Memory B cell (primary cell): ENCODE results near the gene POMGNT2.

Source experiments
- ATAC-seq: fragments of 150-1000 bp; cut with Tn5 transposase; 2 replicates; pipeline ENCODE4 v1.10.0; 2021; ENCODE audit warnings: low read depth, mild to moderate bottlenecking, moderate library complexity
- DNase-seq, 2 donors: peaks; one replicate each; pipeline ENCODE4 v3.0.0; 2022; ENCODE audit warnings: low spot score in 2 of 2
- H3K27ac Mint-ChIP-seq: one replicate; pipeline ENCODE4 v1.8.0; 2022; ENCODE audit warnings: mild to moderate bottlenecking, moderate library complexity, mixed read lengths
- H3K27me3 Mint-ChIP-seq: one replicate; pipeline ENCODE4 v1.8.0; 2022; ENCODE audit warnings: mixed read lengths
- H3K36me3 Mint-ChIP-seq: one replicate; pipeline ENCODE4 v1.8.0; 2022; ENCODE audit warnings: mild to moderate bottlenecking, mixed read lengths
- H3K4me1 Mint-ChIP-seq: one replicate; pipeline ENCODE4 v1.8.0; 2022; ENCODE audit warnings: mixed read lengths
- H3K4me3 Mint-ChIP-seq: one replicate; pipeline ENCODE4 v1.8.0; 2022; ENCODE audit warnings: mild to moderate bottlenecking, moderate library complexity, mixed read lengths
- H3K9me3 Mint-ChIP-seq: one replicate; pipeline ENCODE4 v1.8.0; 2022; ENCODE audit warnings: mixed read lengths

POMGNT2 gene

DNA sequence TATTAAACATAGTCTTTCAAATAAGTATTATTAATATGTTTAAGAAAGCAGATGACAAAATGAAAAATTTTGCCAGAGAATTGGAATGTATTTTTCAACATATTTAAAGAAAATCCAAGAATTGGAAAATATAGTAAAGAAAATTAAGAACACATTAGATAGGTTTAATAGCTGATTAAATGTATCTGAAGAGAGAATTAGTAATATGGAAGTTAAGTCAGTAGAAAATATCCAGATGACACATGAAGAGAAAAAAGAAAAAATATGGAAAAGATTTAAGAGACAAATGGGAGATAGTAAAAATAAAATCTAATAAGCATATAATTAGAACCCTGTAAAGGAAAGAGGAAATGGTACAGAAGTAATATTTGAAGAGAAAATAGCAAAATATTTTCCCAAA, 18.0 kb upstream of the POMGNT2 start:
- Mint-ChIP-seq H3K27me3 (peaks cover 10% of the 10 kb centered on the region), H3K36me3 (peaks cover 2% of the 10 kb centered on the region), H3K4me1 (no peaks in the 10 kb centered on the region), H3K27ac (no peak overlapping the region), H3K4me3 (no peak overlapping the region), H3K9me3 (peaks cover 10% of the 10 kb centered on the region)
- no peak for DNase-seq
- ATAC-seq, result no peak

DNA sequence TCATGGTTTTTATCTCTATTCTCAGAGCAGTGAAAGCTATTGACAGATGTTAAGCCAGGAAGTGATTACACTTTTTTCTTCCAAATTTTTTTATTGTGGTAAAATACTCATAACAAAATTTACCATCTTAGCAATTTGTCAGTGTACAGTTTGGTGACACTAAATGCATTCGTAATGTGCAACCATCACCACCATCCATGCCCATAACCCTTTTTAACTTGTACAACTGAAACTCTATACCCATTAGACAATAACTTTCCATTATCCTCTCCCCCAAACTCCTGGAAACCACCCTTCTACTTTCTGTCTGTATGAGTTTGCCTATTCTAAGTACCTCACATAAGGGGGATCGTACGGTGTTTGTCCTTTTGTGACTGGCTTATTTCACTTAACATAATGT, 15.1 kb upstream of the POMGNT2 start:
- H3K36me3 Mint-ChIP-seq, result peaks cover 2% of the 10 kb centered on the region
- DNase-seq, result no peak
- no peak overlapping the region for H3K4me3 Mint-ChIP-seq
- peaks cover 6% of the 10 kb centered on the region for H3K27me3 Mint-ChIP-seq
- H3K4me1 Mint-ChIP-seq, result no peaks in the 10 kb centered on the region
- H3K9me3 Mint-ChIP-seq, result peaks cover 10% of the 10 kb centered on the region
- H3K27ac Mint-ChIP-seq, result no peak overlapping the region
- ATAC-seq, result no peak

DNA sequence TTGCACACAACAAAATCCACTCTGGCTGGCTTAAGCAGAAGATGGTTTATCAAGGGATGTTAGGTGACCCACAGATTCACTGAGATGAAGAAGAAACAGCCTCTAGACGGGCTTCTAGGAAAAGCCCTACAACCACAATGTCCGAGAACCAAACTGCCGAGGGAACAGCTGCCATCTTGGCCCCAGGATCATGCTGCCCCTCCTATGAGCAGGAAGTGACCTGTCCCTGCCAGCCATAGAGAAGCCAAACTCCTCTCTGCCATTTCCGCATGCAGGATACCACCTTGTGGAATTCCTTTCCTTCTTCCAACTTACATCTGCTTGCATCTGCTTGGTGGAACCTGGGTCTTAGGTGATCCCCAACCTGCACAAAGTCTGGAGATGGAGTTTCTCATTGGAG, 11.4 kb upstream of the POMGNT2 start:
- H3K9me3 Mint-ChIP-seq, result no peaks in the 10 kb centered on the region
- ATAC-seq (no peak), DNase-seq (no peak)
- no peak overlapping the region for H3K27ac Mint-ChIP-seq
- H3K4me3 Mint-ChIP-seq, result no peak overlapping the region
- H3K36me3 Mint-ChIP-seq, result no peaks in the 10 kb centered on the region
- H3K27me3 Mint-ChIP-seq, result peaks cover 6% of the 10 kb centered on the region
- H3K4me1 Mint-ChIP-seq, result no peaks in the 10 kb centered on the region

DNA sequence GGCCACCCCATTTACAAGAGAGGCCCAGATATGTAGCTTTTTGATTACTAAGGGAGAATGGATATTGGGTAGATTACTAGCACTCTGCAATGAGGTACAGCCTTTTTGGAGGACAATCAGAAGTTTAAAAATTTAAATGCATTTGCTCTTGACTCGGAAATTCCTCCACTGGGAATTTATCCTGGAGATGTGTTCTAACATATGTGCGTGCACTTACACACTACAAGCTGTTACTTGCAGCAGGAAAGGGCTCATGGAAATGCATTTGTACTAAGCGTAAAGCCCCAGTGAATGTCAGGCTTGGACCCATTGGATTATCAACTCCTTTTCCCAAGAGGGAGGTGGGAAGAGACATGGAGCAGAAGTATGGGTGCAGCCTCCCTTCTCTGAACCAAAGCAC, 7.8 kb upstream of the POMGNT2 start:
- H3K27me3 Mint-ChIP-seq, result peaks cover 2% of the 10 kb centered on the region
- no peak for DNase-seq
- ATAC-seq, result no peak
- no peaks in the 10 kb centered on the region for H3K4me1 Mint-ChIP-seq
- no peaks in the 10 kb centered on the region for H3K36me3 Mint-ChIP-seq
- H3K4me3 Mint-ChIP-seq, result no peak overlapping the region
- no peak overlapping the region for H3K27ac Mint-ChIP-seq
- no peaks in the 10 kb centered on the region for H3K9me3 Mint-ChIP-seq

DNA sequence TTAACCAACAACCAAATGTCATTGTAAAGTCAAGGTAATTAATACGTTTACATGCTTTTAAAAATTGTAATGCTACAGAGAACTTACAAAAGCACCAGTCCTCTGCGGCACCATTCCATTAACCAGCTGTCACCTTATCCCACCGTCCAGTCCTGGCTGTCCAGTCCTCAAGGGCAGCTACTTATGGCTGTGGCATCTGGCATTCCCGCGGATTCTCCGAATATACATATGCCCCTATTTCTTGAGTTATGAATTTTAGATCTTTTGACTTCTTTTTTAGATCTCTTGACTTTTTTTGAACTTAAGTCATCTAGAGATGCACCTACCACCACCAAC, 382 bp upstream of the POMGNT2 start:
- Mint-ChIP-seq H3K27ac (no peak overlapping the region), H3K36me3 (no peaks in the 10 kb centered on the region), H3K9me3 (no peaks in the 10 kb centered on the region), H3K4me1 (peaks cover 11% of the 10 kb centered on the region), H3K4me3 (peak overlapping the region; percentile 76), H3K27me3 (peaks cover 1% of the 10 kb centered on the region)
- DNase-seq, result no peak
- no peak for ATAC-seq

DNA sequence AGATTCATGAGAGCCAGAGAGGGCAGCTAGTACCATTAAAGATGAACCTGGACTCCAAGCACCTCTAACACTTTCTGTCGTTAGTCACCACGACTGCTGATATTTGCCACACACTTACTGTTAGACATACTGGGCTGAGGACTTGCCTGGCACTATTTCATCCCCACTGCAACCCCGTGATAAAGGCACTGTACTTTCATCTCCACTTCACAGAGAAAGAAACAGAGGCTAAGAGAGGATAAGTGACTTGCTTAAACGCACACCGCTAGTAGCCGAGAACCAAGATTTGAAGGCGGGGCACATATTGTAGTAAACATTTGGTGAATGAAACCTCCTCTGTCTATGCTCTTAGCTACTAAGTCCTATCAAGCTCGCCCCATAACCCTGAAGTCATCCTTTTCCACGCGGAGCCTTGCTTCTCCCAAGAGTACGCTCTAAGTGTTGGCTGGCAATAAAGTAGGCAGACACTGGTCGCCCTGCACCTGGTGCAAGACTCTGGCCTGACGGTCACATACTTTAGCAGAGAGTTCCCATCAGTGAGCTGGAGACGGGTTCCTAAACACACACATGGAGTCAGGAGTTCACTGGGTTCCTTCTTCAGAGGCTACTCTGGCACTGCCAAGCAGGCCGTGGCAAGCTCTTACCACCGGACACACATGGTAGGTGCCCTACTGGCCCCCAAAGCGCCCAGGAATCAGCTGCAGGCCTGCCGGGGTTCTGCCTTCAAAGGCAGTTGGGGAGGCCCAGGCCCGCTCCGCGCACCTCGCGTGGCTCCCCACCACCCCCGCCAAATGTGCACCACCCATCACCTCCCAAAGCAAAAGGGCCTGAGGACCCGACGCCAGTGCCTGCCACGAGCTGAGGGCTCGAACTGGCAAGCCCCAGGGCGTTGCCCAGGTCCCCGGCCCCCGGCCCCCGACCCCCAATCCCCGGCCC, 951 bp downstream of the POMGNT2 start:
- H3K4me1 Mint-ChIP-seq, result peaks cover 11% of the 10 kb centered on the region
- H3K27ac Mint-ChIP-seq, result no peak overlapping the region
- no peaks in the 10 kb centered on the region for H3K36me3 Mint-ChIP-seq
- peak overlapping the region; percentile 51 for H3K4me3 Mint-ChIP-seq
- ATAC-seq (no peak), DNase-seq (peak in 1 of 2 donors; percentile 13)
- H3K27me3 Mint-ChIP-seq, result peaks cover 1% of the 10 kb centered on the region
- no peaks in the 10 kb centered on the region for H3K9me3 Mint-ChIP-seq

DNA sequence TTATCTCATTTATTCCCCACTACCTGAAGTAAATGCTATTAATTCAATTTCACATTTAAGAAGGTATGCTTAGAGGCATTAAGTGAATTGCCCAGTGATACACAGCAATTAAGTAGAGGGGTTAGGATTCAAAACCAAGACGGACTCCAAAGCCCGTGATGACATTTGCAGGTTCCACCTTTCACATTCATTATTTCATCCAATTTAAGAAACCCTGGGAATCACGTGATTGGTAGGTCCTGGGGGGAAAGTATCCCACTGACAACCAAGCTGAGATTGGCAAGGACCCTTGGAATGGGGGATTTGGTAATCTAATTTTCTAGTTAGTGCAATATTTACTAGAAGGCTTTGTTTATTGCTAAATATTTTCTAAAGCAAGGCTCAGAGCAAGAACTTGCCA, 1.8 kb downstream of the POMGNT2 start:
- no peak for DNase-seq
- H3K4me3 Mint-ChIP-seq, result no peak overlapping the region
- H3K4me1 Mint-ChIP-seq, result peaks cover 11% of the 10 kb centered on the region
- H3K27me3 Mint-ChIP-seq, result peaks cover 1% of the 10 kb centered on the region
- no peak for ATAC-seq
- no peaks in the 10 kb centered on the region for H3K36me3 Mint-ChIP-seq
- H3K9me3 Mint-ChIP-seq, result no peaks in the 10 kb centered on the region
- H3K27ac Mint-ChIP-seq, result no peak overlapping the region

DNA sequence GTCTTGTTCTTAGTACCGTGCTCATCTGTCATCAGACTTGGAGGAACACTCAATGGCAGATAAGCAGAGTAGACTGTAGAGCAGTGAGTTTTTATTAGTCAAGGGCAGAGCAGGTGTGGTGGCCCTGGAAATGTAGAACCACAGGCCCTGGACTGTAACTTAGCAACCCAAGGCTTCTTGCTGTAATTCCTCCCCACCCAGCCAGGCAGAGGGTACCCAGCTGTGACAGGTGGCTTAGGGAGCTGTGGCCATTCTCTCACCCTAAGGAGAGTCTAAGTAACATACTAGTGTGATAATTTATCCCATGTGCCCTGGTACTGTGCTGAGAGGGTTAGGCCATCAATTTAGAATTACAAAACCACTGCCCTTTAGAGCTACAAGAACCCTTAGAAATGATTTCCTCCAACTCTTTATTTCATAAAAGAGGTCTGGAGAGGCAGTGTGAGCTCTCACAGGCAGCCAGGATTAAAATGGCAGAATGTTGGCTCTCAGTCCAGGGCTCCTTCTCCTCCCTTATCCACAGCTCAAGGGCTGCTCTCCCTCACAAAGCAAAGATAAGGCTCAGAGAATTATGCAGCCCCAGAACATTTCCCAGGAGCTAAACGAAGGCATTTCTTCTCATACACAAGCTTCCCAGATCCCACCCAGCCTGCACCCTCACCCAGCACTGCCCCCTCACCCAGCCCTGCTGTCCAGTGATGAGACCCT, 3.0 kb downstream of the POMGNT2 start:
- DNase-seq, result no peak
- no peaks in the 10 kb centered on the region for H3K9me3 Mint-ChIP-seq
- no peak overlapping the region for H3K4me3 Mint-ChIP-seq
- H3K27ac Mint-ChIP-seq, result no peak overlapping the region
- no peak for ATAC-seq
- no peaks in the 10 kb centered on the region for H3K36me3 Mint-ChIP-seq
- peaks cover 11% of the 10 kb centered on the region for H3K4me1 Mint-ChIP-seq
- peaks cover under 1% of the 10 kb centered on the region for H3K27me3 Mint-ChIP-seq

DNA sequence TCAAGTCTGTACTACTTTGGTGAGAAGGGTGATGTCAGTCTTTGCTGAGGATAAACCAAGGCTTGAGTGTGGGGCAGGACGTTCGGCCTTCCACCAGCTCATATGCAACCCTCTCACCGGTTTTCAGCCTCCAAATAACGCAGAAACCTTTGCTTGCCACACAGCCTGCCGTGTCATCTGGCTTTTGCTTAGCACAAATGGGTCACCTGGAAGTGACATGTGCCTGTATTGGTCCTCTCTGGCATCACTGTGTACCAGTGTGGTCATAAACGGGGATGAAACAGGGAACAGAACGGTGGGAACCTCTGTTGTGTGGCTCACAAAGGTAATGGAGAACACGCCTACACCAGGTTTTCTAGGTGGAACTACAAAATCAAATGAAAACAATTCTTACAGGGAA, 7.1 kb downstream of the POMGNT2 start:
- DNase-seq (no peak), ATAC-seq (no peak)
- Mint-ChIP-seq H3K9me3 (no peaks in the 10 kb centered on the region), H3K36me3 (peaks cover 6% of the 10 kb centered on the region), H3K4me1 (no peaks in the 10 kb centered on the region), H3K27ac (no peak overlapping the region), H3K27me3 (no peaks in the 10 kb centered on the region), H3K4me3 (no peak overlapping the region)

DNA sequence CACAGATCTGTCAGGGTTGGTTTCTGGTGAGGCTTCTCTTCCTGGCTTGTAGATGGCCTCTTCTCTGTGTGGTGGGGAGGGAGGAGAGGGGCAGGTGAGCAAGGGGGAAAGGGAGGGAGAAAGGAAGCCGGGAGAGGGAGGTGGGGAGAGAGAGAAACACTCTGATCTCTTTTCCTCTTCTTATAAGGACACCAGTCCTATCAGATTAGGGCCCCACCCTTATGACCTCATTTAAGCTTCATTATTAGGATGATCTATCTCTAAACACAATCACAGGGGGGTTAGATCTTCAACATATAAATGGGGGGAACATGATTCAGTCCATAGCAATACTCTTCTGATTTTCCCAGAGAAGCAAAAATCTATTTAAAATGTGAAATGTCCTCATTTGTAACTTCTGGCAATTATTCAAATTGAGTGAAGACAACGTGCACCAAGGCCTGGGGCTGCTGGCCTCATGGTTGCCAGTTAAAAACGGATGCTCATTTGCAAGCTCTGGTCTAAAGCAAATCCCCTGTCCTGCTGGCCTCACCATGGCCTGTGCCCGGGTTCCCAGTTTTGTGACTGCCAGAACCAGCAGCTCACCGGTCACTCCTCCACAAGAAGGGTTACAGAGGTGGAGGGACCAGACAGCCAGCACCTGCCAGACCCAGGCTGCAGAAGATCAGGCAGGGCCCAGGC, 8.3 kb downstream of the POMGNT2 start:
- Mint-ChIP-seq H3K27ac (no peak overlapping the region), H3K4me1 (no peaks in the 10 kb centered on the region)
- no peak for ATAC-seq

DNA sequence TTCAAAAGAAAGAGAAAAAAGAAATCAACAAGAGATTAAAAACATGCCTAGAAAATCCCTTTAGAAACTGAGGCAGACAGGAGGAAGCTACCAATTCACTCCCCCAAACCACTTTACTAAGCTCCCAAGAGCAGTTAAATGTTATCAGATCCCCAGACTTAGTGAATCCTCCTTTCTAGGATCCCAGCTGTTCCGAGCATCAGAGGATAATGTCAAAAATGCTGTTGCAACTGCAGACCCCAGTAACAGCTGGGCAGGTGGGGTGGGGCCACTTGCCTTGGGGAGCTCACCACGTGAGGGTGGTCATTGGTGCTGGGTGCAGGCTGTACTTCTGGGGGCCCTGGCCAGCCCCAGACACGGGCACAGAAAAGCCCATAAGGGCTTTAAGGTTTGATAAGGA, 9.1 kb downstream of the POMGNT2 start:
- no peak overlapping the region for H3K4me3 Mint-ChIP-seq

More for the DNA sequence above, 8.3 kb downstream of the POMGNT2 start:
- no peak for DNase-seq
- no peak overlapping the region for H3K4me3 Mint-ChIP-seq
- H3K36me3 Mint-ChIP-seq, result peaks cover 6% of the 10 kb centered on the region
- H3K9me3 Mint-ChIP-seq, result no peaks in the 10 kb centered on the region
- H3K27me3 Mint-ChIP-seq, result no peaks in the 10 kb centered on the region

DNA sequence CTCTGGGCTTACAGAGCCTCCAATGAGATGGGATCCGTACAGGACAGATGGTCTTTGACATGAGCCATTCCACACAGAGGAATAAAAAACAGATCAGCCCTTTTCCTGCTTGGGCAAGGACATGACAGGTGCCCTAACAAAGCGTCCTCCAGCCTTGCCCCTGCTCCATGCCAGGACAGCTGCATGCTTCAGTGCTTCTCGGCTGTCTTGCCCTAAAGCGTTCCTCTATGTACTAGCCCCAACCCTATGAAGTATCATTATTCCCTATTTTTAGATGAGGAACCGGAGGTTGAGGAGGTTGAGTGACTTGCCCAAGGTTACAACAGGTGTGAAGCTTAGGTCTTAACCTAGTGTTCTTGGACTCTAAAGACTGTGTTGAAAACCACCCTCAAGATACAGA, 10.5 kb downstream of the POMGNT2 start:
- no peak for ATAC-seq

More for the DNA sequence above, 9.1 kb downstream of the POMGNT2 start:
- Mint-ChIP-seq H3K27me3 (no peaks in the 10 kb centered on the region), H3K4me1 (peaks cover 2% of the 10 kb centered on the region), H3K27ac (no peak overlapping the region), H3K9me3 (no peaks in the 10 kb centered on the region), H3K36me3 (peaks cover 6% of the 10 kb centered on the region)
- ATAC-seq, result no peak
- no peak for DNase-seq

DNA sequence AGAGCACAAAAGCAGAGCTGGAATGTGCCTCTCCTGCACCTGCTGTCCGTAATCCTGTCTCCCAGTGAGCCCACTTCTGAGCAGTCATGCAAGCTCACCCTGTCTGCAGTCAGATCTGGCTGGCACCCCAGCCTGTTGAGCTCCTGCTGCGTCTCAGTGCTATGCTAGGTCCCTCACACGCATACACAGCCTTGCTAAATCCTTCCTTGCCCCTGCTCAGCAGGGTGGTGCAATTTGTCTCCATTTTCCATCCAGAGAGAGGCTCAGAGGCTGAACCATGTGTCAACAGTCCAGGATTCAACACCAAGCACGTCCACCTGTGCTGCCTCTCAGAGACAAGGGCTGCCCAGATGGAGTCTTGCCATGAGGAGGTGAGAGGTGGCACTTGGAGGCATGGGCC, 11.0 kb downstream of the POMGNT2 start:
- Mint-ChIP-seq H3K4me3 (no peak overlapping the region), H3K27ac (no peak overlapping the region), H3K9me3 (no peaks in the 10 kb centered on the region), H3K4me1 (peaks cover 8% of the 10 kb centered on the region), H3K36me3 (peaks cover 8% of the 10 kb centered on the region), H3K27me3 (peaks cover 2% of the 10 kb centered on the region)
- DNase-seq (no peak), ATAC-seq (no peak)

More for the DNA sequence above, 10.5 kb downstream of the POMGNT2 start:
- Mint-ChIP-seq H3K27ac (no peak overlapping the region), H3K4me3 (no peak overlapping the region), H3K36me3 (peaks cover 6% of the 10 kb centered on the region), H3K4me1 (peaks cover 7% of the 10 kb centered on the region), H3K9me3 (no peaks in the 10 kb centered on the region), H3K27me3 (peaks cover under 1% of the 10 kb centered on the region)
- no peak for DNase-seq

DNA sequence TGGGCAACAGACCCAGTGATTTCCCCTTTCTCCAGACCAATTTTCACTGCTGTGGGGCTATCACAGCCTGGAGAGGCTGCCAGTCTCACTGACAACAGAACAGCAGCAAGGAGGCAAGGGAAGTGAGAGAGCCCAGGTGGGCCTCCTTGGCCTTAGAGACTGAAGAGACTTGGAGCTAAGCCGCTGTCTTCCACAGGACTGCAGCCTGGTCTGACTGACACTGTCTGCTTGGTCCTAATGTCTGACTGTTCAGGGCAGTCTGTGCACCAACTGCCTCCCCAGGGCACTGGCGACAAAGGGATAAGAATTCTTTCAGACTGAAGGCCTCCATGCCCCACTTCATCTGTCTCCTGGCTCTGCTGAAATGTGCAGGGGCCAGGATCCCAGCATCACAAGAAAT, 11.5 kb downstream of the POMGNT2 start:
- H3K27me3 Mint-ChIP-seq, result peaks cover 2% of the 10 kb centered on the region
- H3K4me3 Mint-ChIP-seq, result no peak overlapping the region
- DNase-seq (no peak), ATAC-seq (no peak)
- peaks cover 8% of the 10 kb centered on the region for H3K36me3 Mint-ChIP-seq
- H3K9me3 Mint-ChIP-seq, result no peaks in the 10 kb centered on the region
- H3K4me1 Mint-ChIP-seq, result peaks cover 8% of the 10 kb centered on the region
- no peak overlapping the region for H3K27ac Mint-ChIP-seq
